ENCODE results near the gene NSMCE1. TPM values are rescaled to one million over a fixed set of nuclear protein-coding genes. Genes with fewer than 3 reads are reported as not detected.
"Not testable (repeated sequence)": the region's sequence is repeated elsewhere in the genome, so short reads cannot be mapped to it uniquely, and the experiment has no call there.

The NSMCE1 gene
- total and polyA plus RNA-seq, 2 donors: 69.5 to 79.9 TPM

- WGBS: 27% methylated on average over 19 of the region's 19 CpGs
- H3K4me1 ChIP-seq (ENCODE audit: control insufficient read depth in 2 of 2, insufficient read depth in 2 of 2, low read length in 2 of 2): peaks cover 14 to 31% of the 10 kb centered on the region in 2 donors
- no peaks in the 10 kb centered on the region for H3K9me3 ChIP-seq (ENCODE audit: control insufficient read depth in 2 of 2, insufficient read depth in 1 of 2, low read length in 1 of 2)
- DNase-seq (ENCODE audit: low read depth in 6 of 9, low spot score in 9 of 9): peak in 2 of 9 donors; percentile 92
- no peaks in the 10 kb centered on the region for H3K36me3 ChIP-seq (ENCODE audit: control insufficient read depth in 2 of 2, insufficient read depth in 2 of 2, low read length in 1 of 2)
- no peaks in the 10 kb centered on the region for H3K27me3 ChIP-seq (ENCODE audit: control insufficient read depth in 2 of 2, insufficient read depth in 1 of 2, low read length in 1 of 2)
- H3K4me3 ChIP-seq (ENCODE audit: low read length in 2 of 2): peak overlapping the region; percentile 90 to 97
- H3K27ac ChIP-seq (ENCODE audit: low read depth in 1 of 2, low read length in 1 of 2): peak overlapping the region; percentile 99 to 100
Measured at GRCh38 chr16:27202923-27203506, 65.6 kb downstream of the NSMCE1 start.

GRCh38 chr16:27200914-27201313 lies 67.7 kb downstream of the NSMCE1 start:
- not testable (repeated sequence) for H3K9me3 ChIP-seq (ENCODE audit: control insufficient read depth in 2 of 2, insufficient read depth in 1 of 2, low read length in 1 of 2); H3K36me3 ChIP-seq (ENCODE audit: control insufficient read depth in 2 of 2, insufficient read depth in 2 of 2, low read length in 1 of 2); H3K4me3 ChIP-seq (ENCODE audit: low read length in 2 of 2); H3K27ac ChIP-seq (ENCODE audit: low read depth in 1 of 2, low read length in 1 of 2); H3K27me3 ChIP-seq (ENCODE audit: control insufficient read depth in 2 of 2, insufficient read depth in 1 of 2, low read length in 1 of 2); DNase-seq (ENCODE audit: low read depth in 6 of 9, low spot score in 9 of 9)
- peaks cover 17 to 37% of the 10 kb centered on the region in 2 donors for H3K4me1 ChIP-seq (ENCODE audit: control insufficient read depth in 2 of 2, insufficient read depth in 2 of 2, low read length in 2 of 2)
- WGBS: 96% methylated on average over 3 of the region's 3 CpGs

GRCh38 chr16:27199736-27200135 lies 68.8 kb downstream of the NSMCE1 start:
- H3K4me3 ChIP-seq (ENCODE audit: low read length in 2 of 2): no peak overlapping the region
- H3K4me1 ChIP-seq (ENCODE audit: control insufficient read depth in 2 of 2, insufficient read depth in 2 of 2, low read length in 2 of 2): peaks cover 19 to 40% of the 10 kb centered on the region in 2 donors
- 3% methylated on average over 1 of the region's 1 CpG for WGBS
- peak in 3 of 9 donors; percentile 39 to 80 (median 44) for DNase-seq (ENCODE audit: low read depth in 6 of 9, low spot score in 9 of 9)
- no peaks in the 10 kb centered on the region for H3K27me3 ChIP-seq (ENCODE audit: control insufficient read depth in 2 of 2, insufficient read depth in 1 of 2, low read length in 1 of 2)
- H3K36me3 ChIP-seq (ENCODE audit: control insufficient read depth in 2 of 2, insufficient read depth in 2 of 2, low read length in 1 of 2): no peaks in the 10 kb centered on the region
- H3K9me3 ChIP-seq (ENCODE audit: control insufficient read depth in 2 of 2, insufficient read depth in 1 of 2, low read length in 1 of 2): no peaks in the 10 kb centered on the region
- H3K27ac ChIP-seq (ENCODE audit: low read depth in 1 of 2, low read length in 1 of 2): peak overlapping the region; percentile 85 to 92

GRCh38 chr16:27199235-27199586 lies 69.4 kb downstream of the NSMCE1 start:
- H3K4me1 ChIP-seq (ENCODE audit: control insufficient read depth in 2 of 2, insufficient read depth in 2 of 2, low read length in 2 of 2): peaks cover 14 to 35% of the 10 kb centered on the region in 2 donors
- H3K4me3 ChIP-seq (ENCODE audit: low read length in 2 of 2): no peak overlapping the region
- H3K27me3 ChIP-seq (ENCODE audit: control insufficient read depth in 2 of 2, insufficient read depth in 1 of 2, low read length in 1 of 2): no peaks in the 10 kb centered on the region
- no peaks in the 10 kb centered on the region for H3K36me3 ChIP-seq (ENCODE audit: control insufficient read depth in 2 of 2, insufficient read depth in 2 of 2, low read length in 1 of 2)
- peak in 1 of 9 donors; percentile 16 for DNase-seq (ENCODE audit: low read depth in 6 of 9, low spot score in 9 of 9)
- no peaks in the 10 kb centered on the region for H3K9me3 ChIP-seq (ENCODE audit: control insufficient read depth in 2 of 2, insufficient read depth in 1 of 2, low read length in 1 of 2)
- WGBS: 75% methylated on average over 3 of the region's 3 CpGs
- H3K27ac ChIP-seq (ENCODE audit: low read depth in 1 of 2, low read length in 1 of 2): peak overlapping the region in 1 of 2 donors; percentile 85

GRCh38 chr16:27198451-27199234 lies 69.9 kb downstream of the NSMCE1 start:
- H3K4me3 ChIP-seq (ENCODE audit: low read length in 2 of 2): no peak overlapping the region
- no peaks in the 10 kb centered on the region for H3K27me3 ChIP-seq (ENCODE audit: control insufficient read depth in 2 of 2, insufficient read depth in 1 of 2, low read length in 1 of 2)
- H3K27ac ChIP-seq (ENCODE audit: low read depth in 1 of 2, low read length in 1 of 2): peak overlapping the region in 1 of 2 donors; percentile 85
- no peak for DNase-seq (ENCODE audit: low read depth in 6 of 9, low spot score in 9 of 9)
- H3K4me1 ChIP-seq (ENCODE audit: control insufficient read depth in 2 of 2, insufficient read depth in 2 of 2, low read length in 2 of 2): peaks cover 13 to 31% of the 10 kb centered on the region in 2 donors
- 98% methylated on average over 12 of the region's 12 CpGs for WGBS
- no peaks in the 10 kb centered on the region for H3K9me3 ChIP-seq (ENCODE audit: control insufficient read depth in 2 of 2, insufficient read depth in 1 of 2, low read length in 1 of 2)
- no peaks in the 10 kb centered on the region for H3K36me3 ChIP-seq (ENCODE audit: control insufficient read depth in 2 of 2, insufficient read depth in 2 of 2, low read length in 1 of 2)

- Histone ChIP-seq H3K4me3 (ENCODE audit: low read length in 2 of 2) (no peak overlapping the region), H3K27ac (ENCODE audit: low read depth in 1 of 2, low read length in 1 of 2) (no peak overlapping the region), H3K9me3 (ENCODE audit: control insufficient read depth in 2 of 2, insufficient read depth in 1 of 2, low read length in 1 of 2) (no peaks in the 10 kb centered on the region), H3K36me3 (ENCODE audit: control insufficient read depth in 2 of 2, insufficient read depth in 2 of 2, low read length in 1 of 2) (no peaks in the 10 kb centered on the region), H3K27me3 (ENCODE audit: control insufficient read depth in 2 of 2, insufficient read depth in 1 of 2, low read length in 1 of 2) (no peaks in the 10 kb centered on the region), H3K4me1 (ENCODE audit: control insufficient read depth in 2 of 2, insufficient read depth in 2 of 2, low read length in 2 of 2) (peaks cover 13 to 25% of the 10 kb centered on the region in 2 donors)
- WGBS: 79% methylated on average over 4 of the region's 4 CpGs
- DNase-seq (ENCODE audit: low read depth in 6 of 9, low spot score in 9 of 9): no peak
Measured at GRCh38 chr16:27197004-27197403, 71.6 kb downstream of the NSMCE1 start.

GRCh38 chr16:27195941-27196595 lies 72.5 kb downstream of the NSMCE1 start:
- DNase-seq (ENCODE audit: low read depth in 6 of 9, low spot score in 9 of 9): peak in 2 of 9 donors; percentile 30 to 68
- WGBS: 93% methylated on average over 9 of the region's 9 CpGs
- no peaks in the 10 kb centered on the region for H3K27me3 ChIP-seq (ENCODE audit: control insufficient read depth in 2 of 2, insufficient read depth in 1 of 2, low read length in 1 of 2)
- H3K4me1 ChIP-seq (ENCODE audit: control insufficient read depth in 2 of 2, insufficient read depth in 2 of 2, low read length in 2 of 2): peaks cover 13 to 25% of the 10 kb centered on the region in 2 donors
- H3K36me3 ChIP-seq (ENCODE audit: control insufficient read depth in 2 of 2, insufficient read depth in 2 of 2, low read length in 1 of 2): no peaks in the 10 kb centered on the region
- no peak overlapping the region for H3K27ac ChIP-seq (ENCODE audit: low read depth in 1 of 2, low read length in 1 of 2)
- no peaks in the 10 kb centered on the region for H3K9me3 ChIP-seq (ENCODE audit: control insufficient read depth in 2 of 2, insufficient read depth in 1 of 2, low read length in 1 of 2)
- H3K4me3 ChIP-seq (ENCODE audit: low read length in 2 of 2): no peak overlapping the region

GRCh38 chr16:27195076-27195741 lies 73.4 kb downstream of the NSMCE1 start:
- Histone ChIP-seq H3K4me1 (ENCODE audit: control insufficient read depth in 2 of 2, insufficient read depth in 2 of 2, low read length in 2 of 2) (peaks cover 13 to 25% of the 10 kb centered on the region in 2 donors), H3K27me3 (ENCODE audit: control insufficient read depth in 2 of 2, insufficient read depth in 1 of 2, low read length in 1 of 2) (no peaks in the 10 kb centered on the region), H3K27ac (ENCODE audit: low read depth in 1 of 2, low read length in 1 of 2) (no peak overlapping the region), H3K9me3 (ENCODE audit: control insufficient read depth in 2 of 2, insufficient read depth in 1 of 2, low read length in 1 of 2) (no peaks in the 10 kb centered on the region), H3K4me3 (ENCODE audit: low read length in 2 of 2) (no peak overlapping the region), H3K36me3 (ENCODE audit: control insufficient read depth in 2 of 2, insufficient read depth in 2 of 2, low read length in 1 of 2) (no peaks in the 10 kb centered on the region)
- WGBS: 95% methylated on average over 6 of the region's 6 CpGs
- DNase-seq (ENCODE audit: low read depth in 6 of 9, low spot score in 9 of 9): no peak
